8988T (cell line): ENCODE results near the gene PTGS2.

ENCODE experiments used
- DNase-seq: peaks from one replicate; pipeline ENCODE4 v3.0.0; 2011

The PTGS2 gene

GRCh38 chr1:186680245-186681061 is at the start of gene PTGS2:
Gene PTGS2 (minus strand): TSS chr1:186680423. CDS start chr1:186680290, 133 bp downstream.
- no peak for DNase-seq

GRCh38 chr1:186722711-186723309 is 42.6 kb upstream of the PTGS2 start:
- DNase-seq: no peak

DNA sequence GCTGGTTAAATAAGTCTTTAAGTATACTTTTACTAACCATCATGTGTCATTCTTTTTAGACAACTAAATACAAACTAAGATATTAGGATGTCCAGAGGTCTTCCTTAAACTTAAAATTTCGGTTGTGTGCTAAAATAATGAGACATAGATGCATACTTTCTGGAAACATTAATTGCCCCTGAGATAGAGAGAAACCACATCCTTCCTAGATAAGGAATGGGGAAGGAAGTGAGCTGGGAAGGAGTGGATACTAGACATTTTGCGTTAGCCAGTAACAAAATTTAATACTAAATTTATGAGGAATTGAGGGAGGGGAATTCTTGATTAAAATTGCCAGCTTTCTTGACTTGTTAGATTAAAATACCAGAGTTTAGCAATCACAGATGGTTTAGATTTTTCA is 37.1 kb upstream of the PTGS2 start:
- no peak for DNase-seq

- DNase-seq: no peak
These were observed 35.9 kb upstream of the PTGS2 start for GRCh38 chr1:186715887-186716809.

DNA sequence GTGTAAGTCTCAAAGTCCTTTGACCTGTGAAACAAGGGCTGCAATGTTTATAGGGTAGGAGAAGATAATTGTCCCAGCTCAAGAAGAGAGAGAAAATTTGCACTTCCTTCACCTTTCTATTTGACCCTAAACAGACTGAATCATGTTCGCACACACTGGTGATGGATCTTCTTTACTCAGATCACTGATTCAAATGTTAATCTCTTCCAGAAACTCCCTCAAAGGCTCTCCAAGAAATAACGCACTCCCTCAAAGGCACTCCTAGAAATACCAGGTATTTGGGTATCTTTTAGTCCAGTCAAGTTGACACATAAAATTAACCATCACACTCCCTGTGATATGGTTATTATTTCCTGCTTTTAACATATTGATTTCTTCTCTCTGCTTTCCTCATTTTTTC is 30.5 kb upstream of the PTGS2 start:
- no peak for DNase-seq

DNA sequence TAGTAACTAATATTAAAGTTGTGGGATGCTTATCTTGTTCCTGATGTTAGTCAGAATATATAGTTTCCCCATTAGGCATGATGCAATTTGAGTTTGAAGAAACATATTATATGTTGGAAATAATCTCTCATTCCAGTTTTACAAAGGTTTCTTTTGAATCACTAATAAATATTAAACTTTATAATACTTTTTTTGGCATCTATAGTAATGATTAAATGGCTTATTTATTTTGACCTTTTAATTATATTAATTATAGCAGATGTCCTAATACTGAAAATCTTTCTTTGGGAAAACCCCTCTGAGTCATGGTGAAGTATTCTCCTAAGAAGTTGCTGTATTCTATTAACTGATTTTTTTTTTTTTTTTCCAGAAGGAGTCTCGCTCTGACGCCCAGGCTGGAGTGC is 28.5 kb upstream of the PTGS2 start:
- DNase-seq: no peak

DNA sequence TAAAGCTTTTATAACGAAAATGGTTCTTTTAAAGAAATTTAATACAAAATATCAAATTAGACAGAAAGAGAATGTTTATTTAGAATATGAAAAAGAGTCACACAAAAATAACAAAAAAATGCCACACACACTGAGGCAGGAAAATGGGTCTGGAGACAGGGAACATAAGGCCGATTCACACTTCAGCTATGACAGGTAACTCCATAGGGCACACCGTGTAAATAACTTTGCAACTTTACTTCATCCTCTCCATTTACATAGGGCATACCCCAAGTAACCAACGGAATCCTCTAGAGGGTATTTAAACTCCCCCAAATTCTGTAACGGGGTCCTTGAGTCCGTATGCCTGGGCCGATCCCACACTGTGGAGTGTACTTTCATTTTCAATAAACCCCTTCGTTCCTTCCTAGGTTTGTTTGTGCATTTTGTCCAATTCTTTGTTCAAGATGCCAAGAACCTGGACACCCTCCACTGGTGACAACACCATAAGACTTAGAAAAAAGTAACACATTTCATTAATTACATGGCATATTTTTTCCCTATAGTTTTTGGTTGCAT is 23.1 kb upstream of the PTGS2 start:
- DNase-seq: no peak

GRCh38 chr1:186700722-186701121 is 20.5 kb upstream of the PTGS2 start:
- DNase-seq: no peak

DNA sequence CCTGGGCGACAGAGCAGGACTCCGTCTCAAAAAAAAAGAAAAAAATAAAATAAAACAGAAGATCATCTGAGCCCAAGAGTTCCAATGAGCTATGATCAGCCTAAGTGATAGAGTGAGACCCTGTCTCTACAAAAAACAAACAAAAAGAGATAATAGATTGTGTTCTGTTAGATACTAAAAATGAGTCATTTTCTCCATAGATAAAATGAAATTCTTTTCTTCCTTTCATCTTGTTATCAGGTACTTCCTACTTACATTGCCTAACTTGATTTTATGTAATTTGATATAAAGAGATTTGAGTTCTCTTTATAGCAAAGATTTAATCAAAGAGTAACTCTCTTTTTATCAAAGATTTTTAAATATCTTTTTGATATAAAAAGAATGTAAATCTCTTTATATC is 19.3 kb upstream of the PTGS2 start:
- DNase-seq: no peak

- no peak for DNase-seq
These were observed 9.7 kb upstream of the PTGS2 start for GRCh38 chr1:186689907-186690306.

DNA sequence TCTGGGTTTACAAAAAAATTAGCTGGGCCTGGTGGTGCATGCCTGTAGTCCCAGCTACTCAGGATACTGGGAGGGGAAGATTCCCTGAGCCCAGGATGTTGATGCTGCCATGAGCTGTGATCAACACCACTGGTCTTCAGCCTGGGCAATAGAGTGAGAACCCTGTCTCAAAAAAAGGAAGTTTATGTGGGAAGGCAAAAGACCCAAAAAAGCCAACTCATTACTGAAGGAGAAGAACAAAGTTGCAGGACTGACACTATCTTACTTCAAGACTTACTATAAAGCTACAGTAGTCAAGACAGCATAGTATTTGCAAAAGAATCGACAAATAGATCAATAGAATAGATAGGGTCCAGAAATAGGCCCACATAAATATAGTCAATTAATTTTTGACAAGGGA is 9.2 kb upstream of the PTGS2 start:
- no peak for DNase-seq

GRCh38 chr1:186683652-186684410 is 3.6 kb upstream of the PTGS2 start:
- no peak for DNase-seq

GRCh38 chr1:186682736-186683135 is 2.5 kb upstream of the PTGS2 start:
- DNase-seq: no peak

GRCh38 chr1:186681801-186682200 is 1.6 kb upstream of the PTGS2 start:
- no peak for DNase-seq

- no peak for DNase-seq
These were observed 898 bp upstream of the PTGS2 start for GRCh38 chr1:186681121-186681520.

DNA sequence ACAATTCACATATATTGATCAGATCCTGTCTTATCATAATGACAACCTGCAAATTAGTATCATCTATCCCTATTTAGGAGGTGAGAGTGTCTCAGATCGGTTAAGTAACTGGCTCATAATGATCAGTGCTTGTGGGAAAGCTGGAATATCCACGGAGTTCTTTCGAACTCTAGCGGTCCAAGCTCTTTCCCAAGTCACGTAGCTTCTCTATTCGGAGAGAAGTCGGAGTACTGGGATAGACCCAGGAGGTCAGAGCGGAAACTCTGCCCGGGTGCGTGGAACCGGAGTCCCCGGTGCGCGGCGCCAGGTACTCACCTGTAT is 339 bp downstream of the PTGS2 start:
- no peak for DNase-seq

DNA sequence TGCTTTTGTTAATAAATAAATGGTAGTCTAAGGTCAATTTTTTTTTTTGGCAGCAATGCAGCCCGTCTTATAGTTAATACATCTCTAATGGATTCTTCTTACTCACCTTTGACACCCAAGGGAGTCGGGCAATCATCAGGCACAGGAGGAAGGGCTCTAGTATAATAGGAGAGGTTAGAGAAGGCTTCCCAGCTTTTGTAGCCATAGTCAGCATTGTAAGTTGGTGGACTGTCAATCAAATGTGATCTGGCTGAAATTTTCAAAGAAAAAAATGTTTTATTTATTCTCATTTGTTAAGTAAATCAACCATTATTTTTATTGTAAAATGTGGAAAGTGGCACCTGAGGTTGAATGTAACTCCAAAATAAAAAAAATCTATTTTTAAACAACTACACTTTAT is 2.1 kb downstream of the PTGS2 start:
- no peak for DNase-seq

DNA sequence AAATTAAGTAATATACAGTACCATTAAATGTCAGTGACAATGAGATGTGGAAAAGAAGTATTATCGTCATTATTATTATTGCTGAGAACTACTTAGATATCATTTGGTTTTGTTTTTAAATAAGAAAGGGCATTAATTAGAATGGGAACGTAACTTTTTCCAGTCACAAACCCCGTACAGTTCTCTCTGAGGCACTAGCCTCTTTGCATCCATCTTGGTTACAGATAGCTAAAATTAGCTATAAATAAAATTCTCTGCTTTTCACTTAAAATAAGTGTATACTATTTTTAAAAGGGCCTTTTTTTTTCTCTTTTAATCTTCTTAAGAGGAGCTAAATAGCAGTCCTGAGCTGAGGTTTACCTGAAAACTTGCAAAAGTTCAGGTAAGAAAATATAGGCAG is 7.6 kb downstream of the PTGS2 start:
- no peak for DNase-seq

- DNase-seq: no peak
These were observed 8.1 kb downstream of the PTGS2 start for GRCh38 chr1:186672131-186672530.

DNA sequence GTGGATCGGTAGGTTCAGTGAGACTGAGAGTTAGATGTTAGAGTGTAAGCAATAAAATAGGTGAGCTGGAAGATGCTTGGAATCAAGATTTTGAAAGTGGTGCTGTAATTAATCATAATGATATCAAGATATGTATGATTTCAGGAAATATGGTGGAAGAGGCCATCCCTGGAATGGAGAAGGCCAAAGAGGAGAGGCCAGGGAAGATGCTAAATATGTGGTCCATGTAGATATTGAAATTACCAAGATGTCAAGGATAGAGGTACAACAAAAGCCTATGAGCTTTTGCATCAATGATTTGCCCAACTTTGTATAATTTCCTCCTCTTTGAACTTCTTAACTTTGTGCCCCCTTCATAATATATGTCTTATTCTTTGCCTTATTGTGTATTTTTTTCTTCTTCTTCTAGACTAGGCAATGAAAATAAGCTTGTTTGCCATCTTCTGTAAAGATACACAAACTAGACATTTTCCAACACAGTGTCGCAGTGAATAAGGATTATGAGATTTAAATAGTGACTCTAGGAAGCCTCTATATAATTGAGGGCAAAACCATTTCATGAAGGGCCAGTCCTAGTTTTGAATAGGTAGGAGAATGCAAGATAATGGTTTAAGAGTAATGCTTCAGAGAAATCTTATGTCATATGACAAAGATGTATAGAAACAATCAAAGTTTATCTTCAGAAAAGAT is 8.9 kb downstream of the PTGS2 start:
- DNase-seq: no peak

DNA sequence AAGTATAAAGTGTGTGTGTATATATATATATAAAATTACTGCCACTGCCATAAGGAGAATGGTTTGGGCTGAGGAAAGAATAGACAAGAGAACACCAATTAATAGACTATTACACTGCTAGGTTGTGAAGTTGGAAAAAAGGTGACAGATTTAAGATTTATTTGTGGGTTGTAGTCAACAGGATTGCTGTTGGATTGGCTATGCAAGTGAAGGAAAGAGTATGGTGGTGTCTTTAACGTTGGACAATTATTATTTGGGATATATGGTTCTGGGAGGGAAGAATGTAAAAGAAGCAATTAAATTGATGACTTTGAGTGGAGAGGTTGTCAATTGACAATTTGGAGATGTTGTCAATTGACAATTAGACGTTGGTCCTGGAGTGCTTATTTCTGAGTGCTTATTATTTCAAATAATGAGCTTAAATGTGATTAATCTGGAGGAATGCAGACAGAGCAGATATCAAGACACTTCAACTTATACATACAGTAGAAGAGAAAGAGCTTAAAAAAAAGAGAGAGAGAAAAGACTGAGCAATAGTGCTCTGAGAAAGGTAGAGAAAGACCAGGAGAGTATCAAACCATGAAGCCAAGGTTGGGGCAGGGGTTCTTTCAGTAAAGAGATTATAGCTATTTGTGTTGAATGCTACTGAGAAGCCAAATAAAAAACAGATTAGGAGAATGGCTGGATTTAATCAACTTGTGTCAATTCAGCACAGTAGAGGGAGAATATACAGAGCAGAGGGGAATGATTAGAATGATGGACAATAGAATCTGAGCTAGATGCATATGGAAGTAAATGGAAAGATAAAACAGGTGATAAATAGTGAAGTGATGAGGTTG is 9.7 kb downstream of the PTGS2 start:
- no peak for DNase-seq
